Mesendoderm (in vitro differentiated cells): Measurements from ENCODE around the gene POR.
A peak's percentile ranks its signal among the peaks of the same experiment; 100 is the strongest.

Source experiments
- DNase-seq: peaks from one replicate; pipeline ENCODE4 v3.0.0; 2013
- H2AK5ac ChIP-seq: 2 replicates; pipeline ENCODE4 v1.6.1; 2013; ENCODE audit warnings: low read length, inconsistent platforms
- H2BK120ac ChIP-seq: 2 replicates; pipeline ENCODE4 v1.6.1; 2013; ENCODE audit warnings: low read depth, mild to moderate bottlenecking, low read length, moderate library complexity, mixed read lengths
- H2BK15ac ChIP-seq: replicated peaks from 2 replicates; pipeline ENCODE4 v1.6.1; 2013; ENCODE audit warnings: low read depth, mild to moderate bottlenecking, moderate library complexity
- H2BK5ac ChIP-seq: 2 replicates; pipeline ENCODE4 v1.6.1; 2013; ENCODE audit warnings: low read length, inconsistent platforms
- H3K18ac ChIP-seq: 2 replicates; pipeline ENCODE4 v1.6.1; 2013; ENCODE audit warnings: mild to moderate bottlenecking, low read length, mixed read lengths
- H3K23ac ChIP-seq: one replicate; pipeline ENCODE4 v1.6.1; 2013; ENCODE audit warnings: low read length
- H3K27ac ChIP-seq: 2 replicates; pipeline ENCODE4 v1.5.1; 2013; ENCODE audit warnings: low read depth, mild to moderate bottlenecking, inconsistent platforms, low read length, moderate library complexity
- H3K27me3 ChIP-seq: 2 replicates; pipeline ENCODE4 v1.6.1; 2013; ENCODE audit warnings: low read length, control low read depth, mild to moderate bottlenecking, inconsistent platforms; ENCODE audit not compliant: insufficient read depth, poor library complexity
- H3K36me3 ChIP-seq: 2 replicates; pipeline ENCODE4 v1.6.1; 2013; ENCODE audit warnings: low read length, inconsistent platforms; ENCODE audit not compliant: control insufficient read depth, insufficient read depth
- H3K4ac ChIP-seq: one replicate; pipeline ENCODE4 v1.6.1; 2013; ENCODE audit warnings: low read depth, mild to moderate bottlenecking, low read length, moderate library complexity
- H3K4me1 ChIP-seq: 2 replicates; pipeline ENCODE4 v1.6.1; 2013; ENCODE audit warnings: low read depth, low read length, inconsistent platforms; ENCODE audit not compliant: control insufficient read depth
- H3K4me2 ChIP-seq: 2 replicates; pipeline ENCODE4 v1.6.1; 2013; ENCODE audit warnings: low read length
- H3K4me3 ChIP-seq: 2 replicates; pipeline ENCODE4 v1.5.1; 2013; ENCODE audit warnings: mild to moderate bottlenecking, low read length
- H3K56ac ChIP-seq: one replicate; pipeline ENCODE4 v1.6.1; 2013; ENCODE audit warnings: low read length
- H3K79me1 ChIP-seq: 2 replicates; pipeline ENCODE4 v1.6.1; 2013; ENCODE audit warnings: low read length, inconsistent platforms
- H3K79me2 ChIP-seq: 2 replicates; pipeline ENCODE4 v1.6.1; 2013; ENCODE audit warnings: mild to moderate bottlenecking, low read length; ENCODE audit not compliant: control insufficient read depth, insufficient read depth
- H3K9ac ChIP-seq: 2 replicates; pipeline ENCODE4 v1.6.1; 2013; ENCODE audit warnings: low read length, inconsistent platforms
- H4K5ac ChIP-seq: one replicate; pipeline ENCODE4 v1.6.1; 2013; ENCODE audit warnings: low read length
- H4K8ac ChIP-seq: one replicate; pipeline ENCODE4 v1.6.1; 2013; ENCODE audit warnings: low read depth, mild to moderate bottlenecking, control low read depth, low read length, moderate library complexity
- WGBS: extraction: QIAGEN DNeasy Blood & Tissue Kit; methylation state at CpG from one replicate; pipeline ENCODE4 v1.1.7; 2013; ENCODE audit warnings: low lambda C conversion rate, missing lambda C conversion rate; ENCODE audit not compliant: insufficient coverage; ENCODE audit errors: extremely low coverage; 5-methylcytosine and 5-hydroxymethylcytosine counted together

The POR gene

DNA sequence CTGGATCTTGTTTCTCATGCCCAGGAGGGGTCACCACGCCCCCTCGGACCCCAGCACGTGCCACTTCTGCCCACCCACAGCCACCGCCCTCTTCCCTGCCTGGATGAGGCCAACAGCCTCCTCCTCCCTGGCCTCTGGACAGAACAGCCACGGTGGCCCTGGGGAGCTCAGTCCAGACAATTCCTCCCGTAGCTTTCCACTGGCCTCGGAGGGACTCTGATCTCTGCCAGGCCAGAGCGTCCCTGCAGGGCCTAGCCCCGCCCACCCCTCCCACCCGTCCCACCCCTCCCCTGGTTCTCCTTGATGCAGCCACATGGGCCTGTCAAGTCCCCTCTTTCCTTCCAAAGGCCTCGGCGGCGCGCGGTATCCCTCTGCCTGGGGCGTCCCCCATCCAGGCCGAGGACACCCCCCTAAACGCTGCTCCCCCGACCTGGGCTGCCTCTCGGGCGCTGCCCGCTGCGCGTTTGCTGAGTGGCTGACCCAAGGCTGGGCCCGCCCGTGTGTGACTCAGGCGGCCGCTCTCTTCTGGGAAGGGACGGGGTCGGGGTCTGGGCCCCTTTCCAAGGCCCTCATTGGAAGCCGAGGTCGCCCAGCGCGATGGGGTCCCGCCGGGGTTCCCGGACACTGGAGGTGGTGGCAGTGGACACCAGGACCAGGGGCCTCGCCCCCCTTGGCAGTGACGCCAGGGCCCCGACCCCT, 78.9 kb downstream of the POR start:
- DNase-seq: peak; percentile 71

GRCh38 chr7:75994388-75995051, 79.6 kb downstream of the POR start, which contains the start of gene TMEM120A:
TSS of gene TMEM120A (minus strand) at chr7:75994595. CDS start at chr7:75994570, 25 bp downstream.
- no peaks in the 10 kb centered on the region for H3K27me3 ChIP-seq
- H3K79me1 ChIP-seq: no peaks in the 10 kb centered on the region
- H2BK15ac ChIP-seq: no peak within 1 kb of the TSS
- no peak within 1 kb of the TSS for H3K23ac ChIP-seq
- H4K8ac ChIP-seq: no peak within 1 kb of the TSS
- H4K5ac ChIP-seq: no peak within 1 kb of the TSS
- H2BK5ac ChIP-seq: no peak within 1 kb of the TSS
- H3K79me2 ChIP-seq: no peaks in the 10 kb centered on the region
- peaks cover 3% of the 10 kb centered on the region for H3K4me1 ChIP-seq
- H3K56ac ChIP-seq: peak within 1 kb of the TSS; percentile 93
- no CpG with 5 or more reads among the region's 51 CpGs for WGBS
- no peak within 1 kb of the TSS for H2AK5ac ChIP-seq
- no peaks in the 10 kb centered on the region for H3K36me3 ChIP-seq
- peak; percentile 95 for DNase-seq
- H3K18ac ChIP-seq: no peak within 1 kb of the TSS
- H2BK120ac ChIP-seq: no peak within 1 kb of the TSS
- H3K4me2 ChIP-seq: peak within 1 kb of the TSS; percentile 87
- H3K27ac ChIP-seq: no peak within 1 kb of the TSS
- H3K4ac ChIP-seq: peak within 1 kb of the TSS; percentile 58
- peak within 1 kb of the TSS; percentile 81 for H3K9ac ChIP-seq
- peak within 1 kb of the TSS; percentile 70 for H3K4me3 ChIP-seq

More for the DNA sequence above, 78.9 kb downstream of the POR start:
- Histone ChIP-seq H2BK120ac (no peak overlapping the region), H3K27ac (no peak overlapping the region), H2BK5ac (no peak overlapping the region), H3K56ac (peak overlapping the region; percentile 93), H3K4ac (no peak overlapping the region), H3K79me2 (no peaks in the 10 kb centered on the region), H3K9ac (peak overlapping the region; percentile 81), H3K4me2 (peak overlapping the region; percentile 87), H3K23ac (no peak overlapping the region), H2BK15ac (no peak overlapping the region), H3K36me3 (no peaks in the 10 kb centered on the region), H3K79me1 (no peaks in the 10 kb centered on the region), H3K27me3 (no peaks in the 10 kb centered on the region), H3K18ac (no peak overlapping the region), H4K5ac (no peak overlapping the region), H3K4me3 (peak overlapping the region; percentile 70), H2AK5ac (no peak overlapping the region), H3K4me1 (peaks cover 3% of the 10 kb centered on the region), H4K8ac (no peak overlapping the region)
- WGBS: no CpG with 5 or more reads among the region's 40 CpGs

DNA sequence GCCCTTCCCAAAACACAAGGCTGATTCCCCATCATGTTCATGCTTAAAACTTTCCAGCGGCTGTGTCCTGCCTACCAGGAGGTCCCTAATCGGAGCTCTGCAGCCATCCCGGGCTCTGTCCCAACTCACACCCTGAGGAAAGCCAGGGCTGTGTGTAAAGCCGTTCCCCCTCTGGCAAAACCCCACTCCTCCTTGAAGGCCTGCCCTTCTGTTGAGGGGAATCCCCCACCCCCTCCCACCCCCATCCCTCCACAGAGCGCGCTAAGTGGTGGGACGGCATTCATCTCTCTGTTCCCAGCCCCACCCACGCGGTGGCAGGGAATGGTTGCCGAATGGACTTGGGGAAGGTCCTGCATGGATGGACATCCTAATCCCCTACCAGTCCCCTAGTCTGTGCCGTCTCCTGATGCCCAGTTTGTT, 80.1 kb downstream of the POR start:
- WGBS: no CpG with 5 or more reads among the region's 11 CpGs
- H2BK15ac ChIP-seq: no peak overlapping the region
- no peak overlapping the region for H2BK5ac ChIP-seq
- H2BK120ac ChIP-seq: no peak overlapping the region
- H3K79me1 ChIP-seq: no peaks in the 10 kb centered on the region
- H3K4ac ChIP-seq: peak overlapping the region; percentile 58
- no peaks in the 10 kb centered on the region for H3K79me2 ChIP-seq
- H3K4me3 ChIP-seq: no peak overlapping the region
- DNase-seq: no peak
- no peak overlapping the region for H4K8ac ChIP-seq
- peaks cover 3% of the 10 kb centered on the region for H3K4me1 ChIP-seq
- H3K27ac ChIP-seq: no peak overlapping the region
- no peak overlapping the region for H3K18ac ChIP-seq
- peak overlapping the region; percentile 84 for H3K4me2 ChIP-seq
- no peaks in the 10 kb centered on the region for H3K36me3 ChIP-seq
- no peak overlapping the region for H3K23ac ChIP-seq
- no peak overlapping the region for H4K5ac ChIP-seq
- H3K9ac ChIP-seq: peak overlapping the region; percentile 78
- no peaks in the 10 kb centered on the region for H3K27me3 ChIP-seq
- H3K56ac ChIP-seq: peak overlapping the region; percentile 93
- no peak overlapping the region for H2AK5ac ChIP-seq

- Histone ChIP-seq H3K79me2 (no peaks in the 10 kb centered on the region), H2AK5ac (no peak overlapping the region), H2BK120ac (no peak overlapping the region), H3K4me2 (no peak overlapping the region), H3K36me3 (no peaks in the 10 kb centered on the region), H3K79me1 (no peaks in the 10 kb centered on the region), H2BK15ac (no peak overlapping the region), H3K4me3 (no peak overlapping the region), H3K4me1 (peaks cover under 1% of the 10 kb centered on the region), H3K27ac (no peak overlapping the region), H3K27me3 (no peaks in the 10 kb centered on the region), H3K18ac (no peak overlapping the region), H3K23ac (no peak overlapping the region), H4K8ac (no peak overlapping the region), H3K4ac (no peak overlapping the region), H3K9ac (no peak overlapping the region), H3K56ac (no peak overlapping the region), H2BK5ac (no peak overlapping the region), H4K5ac (no peak overlapping the region)
- WGBS: no CpG with 5 or more reads among the region's 5 CpGs
- DNase-seq: no peak
These were observed 81.0 kb downstream of the POR start for GRCh38 chr7:75995996-75996395.

GRCh38 chr7:75996476-75996875, 81.5 kb downstream of the POR start:
- no peaks in the 10 kb centered on the region for H3K36me3 ChIP-seq
- H3K79me1 ChIP-seq: no peaks in the 10 kb centered on the region
- no peak overlapping the region for H2AK5ac ChIP-seq
- no peaks in the 10 kb centered on the region for H3K27me3 ChIP-seq
- WGBS: no CpG with 5 or more reads among the region's 4 CpGs
- no peak overlapping the region for H2BK15ac ChIP-seq
- H3K79me2 ChIP-seq: no peaks in the 10 kb centered on the region
- no peaks in the 10 kb centered on the region for H3K4me1 ChIP-seq
- no peak overlapping the region for H2BK5ac ChIP-seq
- no peak overlapping the region for H3K4me2 ChIP-seq
- H3K4me3 ChIP-seq: no peak overlapping the region
- H3K56ac ChIP-seq: no peak overlapping the region
- no peak overlapping the region for H4K8ac ChIP-seq
- no peak for DNase-seq
- H3K9ac ChIP-seq: no peak overlapping the region
- no peak overlapping the region for H3K4ac ChIP-seq
- H3K18ac ChIP-seq: no peak overlapping the region
- no peak overlapping the region for H3K23ac ChIP-seq
- H4K5ac ChIP-seq: no peak overlapping the region
- H3K27ac ChIP-seq: no peak overlapping the region
- no peak overlapping the region for H2BK120ac ChIP-seq
